Heart right ventricle (tissue), 16 donors: ENCODE data around the gene SLC26A9. TPM values are rescaled to one million over a fixed set of nuclear protein-coding genes. Genes with fewer than 3 reads are reported as not detected.

Experiments
- ATAC-seq, 8 donors: fragments of 200-7000 bp; cut with Tn5 transposase; one replicate each; pipeline ENCODE4 v1.9.1; 2020; ENCODE audit warnings: mild to moderate bottlenecking in 8 of 8, moderate library complexity in 8 of 8, moderate number of reproducible peaks in 1 of 8
- DNase-seq, 2 donors: peaks; one replicate each; pipeline ENCODE4 v3.0.0-alpha.2; 2020
- H3K27ac ChIP-seq, 10 donors: fragments of 200-600 bp; sonication (generic) in 2 of 10; one replicate each; pipeline versions ENCODE4 v1.5.0 to v1.8.0; 2020 to 2022; ENCODE audit warnings: mild to moderate bottlenecking in 3 of 10
- H3K27me3 ChIP-seq, 7 donors: fragments of 200-600 bp; one replicate each; pipeline ENCODE4 v1.8.0; 2021 to 2022; ENCODE audit warnings: mild to moderate bottlenecking in 2 of 7
- H3K36me3 ChIP-seq, 9 donors: fragments of 200-600 bp; sonication (generic) in 1 of 9; one replicate each; pipeline versions ENCODE4 v1.5.0 to v1.8.0; 2020 to 2022; ENCODE audit warnings: mild to moderate bottlenecking in 2 of 9
- H3K4me1 ChIP-seq, 9 donors: fragments of 200-600 bp; sonication (generic) in 1 of 9; one replicate each; pipeline versions ENCODE4 v1.5.0 to v1.8.0; 2020 to 2022; ENCODE audit warnings: mild to moderate bottlenecking in 4 of 9
- H3K4me3 ChIP-seq, 10 donors: fragments of 200-600 bp; sonication (generic) in 2 of 10; one replicate each; pipeline versions ENCODE4 v1.5.0 to v1.8.0; 2020 to 2022; ENCODE audit warnings: mild to moderate bottlenecking in 7 of 10, moderate library complexity in 2 of 10
- H3K9me3 ChIP-seq, 11 donors: fragments of 200-600 bp in 10 of 11; sonication (generic) in 2 of 11; one replicate each; pipeline versions ENCODE4 v1.5.0 to v1.8.0; 2013 to 2022; ENCODE audit warnings: mild to moderate bottlenecking in 2 of 11, control low read depth in 1 of 11, moderate library complexity in 1 of 11
- CTCF ChIP-seq, 9 donors: fragments of 200-600 bp; sonication (generic) in 2 of 9; IDR thresholded peaks; one replicate each; pipeline versions ENCODE4 v1.5.0 to v1.8.0; 2021 to 2022; ENCODE audit warnings: antibody characterized with exemption in 9 of 9, mild to moderate bottlenecking in 5 of 9, moderate library complexity in 1 of 9
- WGBS, 2 donors: extraction: QIAGEN DNeasy Blood & Tissue Kit; methylation state at CpG; one replicate each; pipeline ENCODE4 v1.1.7; 2013; ENCODE audit warnings: inconsistent platforms in 1 of 2; 5-methylcytosine and 5-hydroxymethylcytosine counted together
- intact Hi-C, 10 donors: fragments of 100-400 bp; cut with DNase I; formaldehyde crosslinking; loops; one replicate each; pipeline versions ENCODE4 v1.11.1 to v1.14.2; 2022
- polyA plus RNA-seq, 2 donors: library from polyadenylated mRNA; stranded (reverse); fragments of 200-250 nt; gene quantifications; one replicate each; pipeline ENCODE4 v1.2.3, GENCODE V29; 2013
- total RNA-seq, 10 donors: library from RNA; stranded (reverse); fragmentation: NEBNext Ultra II Directional in 3 of 10; extraction: Animal tissue kit (Norgen Biotek cat#: 25700) in 3 of 10; gene quantifications; one replicate each; pipeline versions ENCODE4 v1.2.1 to v1.2.4, GENCODE V29; 2021 to 2023
- donor health status: Arrhythmogenic right ventricular cardiomyopathy.
- donor health status: ischemic (EF 13 %, LVEDD 7.1; RV severe dilation, severe dysfunction).
- donor health status: healthy with polysubstance abuse.
- donor health status: DM: no; HTN: yes; CAD: no.
- donor health status: DM: no; HTN: no; CAD: no.
- donor health status: ischemic (EF 25% LVEDD 6.9; RV normal size, moderate dysfunction).
- donor health status: ischemic (EF 25% LVEDD 5.7; RV mildly dilated, moderate dysfunction).
- donor health status: healthy.
- donor health status: DM: yes; HTN: yes; CAD: no.
- donor health status: Ischemic cardiomyopathy.
- donor health status: ischemic (EF 35%, LVEDD 5.7; RV mildly dilated, moderate dysfunction).
- donor health status: nonischemic (EF 11% LVEDD 7.7; RV severe dilation, severe dysfunction).
- donor health status: DM: yes; HTN: yes; CAD: no.
- donor health status: PGD.
- donor health status: ischemic (EF 29% LVEDD 5.4; RV normal size, mild dysfunction).
- donor health status: nonischemic (EF 23%, LVEDD 6.1; RV moderate dilation, normal function).

The SLC26A9 gene
- total and polyA plus RNA-seq, 12 donors = 3.3 to 41.1 (median 12.7) TPM

- Histone ChIP-seq H3K36me3 (no peaks in the 10 kb centered on the region), H3K27ac (no peak overlapping the region), H3K9me3 (no peaks in the 10 kb centered on the region), H3K4me3 (no peak overlapping the region), H3K27me3 (no peaks in the 10 kb centered on the region), H3K4me1 (peaks cover 0 to 29% (median 7%) of the 10 kb centered on the region in 9 donors)
- ATAC-seq = no peak
- 85 to 93% methylated on average over 7 of the region's 7 CpGs for WGBS, 2 donors
- intact Hi-C loops = no loop called here
- no peak for TF ChIP-seq CTCF (IDR thresholded peaks at IDR 0.05)
- DNase-seq = no peak
Measured at GRCh38 chr1:205950826-205951549, 7.7 kb upstream of the SLC26A9 start.

- Histone ChIP-seq H3K27me3 (no peaks in the 10 kb centered on the region), H3K4me3 (no peak overlapping the region), H3K9me3 (no peaks in the 10 kb centered on the region), H3K27ac (no peak overlapping the region), H3K36me3 (no peaks in the 10 kb centered on the region), H3K4me1 (peaks cover 0 to 29% (median 7%) of the 10 kb centered on the region in 9 donors)
- TF ChIP-seq CTCF (IDR thresholded peaks at IDR 0.05) = no peak
- WGBS, 2 donors = 67 to 75% methylated on average over 8 of the region's 8 CpGs
- intact Hi-C loops = no loop called here
- ATAC-seq = peak in 4 of 8 donors; percentile 11 to 52 (median 36)
- peak in 1 of 2 donors; percentile 37 for DNase-seq
Measured at GRCh38 chr1:205950280-205950679, 7.0 kb upstream of the SLC26A9 start.

- DNase-seq (no peak), ATAC-seq (no peak)
- no peaks in the 10 kb centered on the region for H3K27me3 ChIP-seq
- H3K36me3 ChIP-seq = no peaks in the 10 kb centered on the region
- intact Hi-C loops = no loop called here
- no peak overlapping the region for H3K4me3 ChIP-seq
- peaks cover 0 to 29% (median 7%) of the 10 kb centered on the region in 9 donors for H3K4me1 ChIP-seq
- no peak for TF ChIP-seq CTCF (IDR thresholded peaks at IDR 0.05)
- H3K9me3 ChIP-seq = no peaks in the 10 kb centered on the region
- H3K27ac ChIP-seq = no peak overlapping the region
- 93 to 100% methylated on average over 1 of the region's 1 CpG for WGBS, 2 donors
Measured at GRCh38 chr1:205949753-205950152, 6.5 kb upstream of the SLC26A9 start.

- 94 to 97% methylated on average over 3 of the region's 3 CpGs for whole genome bisulfite sequencing, 2 donors
- H3K9me3 ChIP-seq = no peaks in the 10 kb centered on the region
- no peak for TF ChIP-seq CTCF (IDR thresholded peaks at IDR 0.05)
- intact Hi-C loops = no loop called here
- peaks cover 0 to 5% (median 0%) of the 10 kb centered on the region in 7 donors for H3K27me3 ChIP-seq
- no peak for ATAC-seq
- no peak for DNase-seq
- peaks cover 0 to 29% (median 7%) of the 10 kb centered on the region in 9 donors for H3K4me1 ChIP-seq
- H3K36me3 ChIP-seq = no peaks in the 10 kb centered on the region
- H3K4me3 ChIP-seq = no peak overlapping the region
- no peak overlapping the region for H3K27ac ChIP-seq
Measured at GRCh38 chr1:205948886-205949285, 5.6 kb upstream of the SLC26A9 start.
